HepG2 (cell line): Measurements from ENCODE around the gene SLC24A4. TPM values are rescaled to one million over a fixed set of nuclear protein-coding genes. Genes with fewer than 3 reads are reported as not detected.
A peak's percentile ranks its signal among the peaks of the same experiment; 100 is the strongest.

Source experiments
- ATAC-seq: fragments of 200-7000 bp; cut with Tn5 transposase; 3 replicates; pipeline ENCODE4 v1.9.1; 2020; ENCODE audit warnings: mild to moderate bottlenecking, moderate library complexity
- BruUV-seq: library from RNA; stranded (reverse); fragments of 400-500 nt; replicated peaks from 2 replicates; lab custom pipeline; 2021; lab: Mats Ljungman, UMichigan
- CTCF ChIA-PET: fragments of 300-600 bp; formaldehyde crosslinking; extraction: SDS; loops from one replicate; lab custom pipeline; 2021; ENCODE audit warnings: low total read pairs, inconsistent platforms, low intra/inter-chr PET ratio; lab: Yijun Ruan, JAX
- POLR2A ChIA-PET: fragments of 350-600 bp; sonication (Branson Sonifier 250); formaldehyde crosslinking; loops from one replicate; lab custom pipeline; 2020; ENCODE audit warnings: antibody characterized with exemption, inconsistent platforms; lab: Yijun Ruan, JAX
- DNase-seq: peaks from one replicate; pipeline ENCODE4 v3.0.0-alpha.2; 2015; ENCODE audit warnings: low spot score
- FAIRE-seq: peaks from 3 replicates; lab custom pipeline; 2011; peaks lifted over from hg19 to GRCh38; lab: Jason Lieb, UNC
- H2AFZ ChIP-seq: one replicate; pipeline ENCODE4 v1.6.1; 2011; ENCODE audit warnings: low read length, inconsistent platforms
- H3K27ac ChIP-seq: fragments of 300-600 bp; 3 replicates; pipeline ENCODE4 v1.8.0; 2011; ENCODE audit warnings: mixed run types, mild to moderate bottlenecking, mixed read lengths, low read length, inconsistent platforms; ENCODE audit not compliant: insufficient read depth; ENCODE audit errors: extremely low read length
- H3K27me3 ChIP-seq, 2 experiments: fragments of 200-600 bp in 1 of 2; 2 replicates in 1 of 2; 3 replicates in 1 of 2; pipeline versions ENCODE4 v1.6.0 to v1.8.0; 2011; ENCODE audit warnings: low read length in 2 of 2, mild to moderate bottlenecking in 2 of 2, moderate library complexity in 2 of 2, inconsistent platforms in 1 of 2; ENCODE audit not compliant: insufficient read depth in 2 of 2, control insufficient read depth in 1 of 2
- H3K36me3 ChIP-seq, 2 experiments: fragments of 200-600 bp in 1 of 2; replicated peaks in 1 of 2; 2 replicates in 1 of 2; 3 replicates in 1 of 2; pipeline versions ENCODE4 v1.5.1 to v1.8.0; 2011; ENCODE audit warnings: low read length in 2 of 2, inconsistent platforms in 1 of 2; ENCODE audit not compliant: insufficient read depth in 2 of 2, control insufficient read depth in 1 of 2
- H3K4me1 ChIP-seq: 2 replicates; pipeline ENCODE4 v1.5.1; 2012; ENCODE audit warnings: low read length, inconsistent platforms; ENCODE audit not compliant: insufficient read depth
- H3K4me2 ChIP-seq: 2 replicates; pipeline ENCODE4 v1.6.0; 2011; ENCODE audit warnings: low read depth, low read length, inconsistent platforms
- H3K4me3 ChIP-seq, 3 experiments: fragments of 200-600 bp in 1 of 3; sonication (generic), shearing (Covaris generic) in 1 of 3; replicated peaks in 1 of 3; 2 replicates each; pipeline ENCODE4 v1.5.1; 2011 to 2016; ENCODE audit warnings: low read length in 3 of 3, inconsistent platforms in 2 of 3, low read depth in 2 of 3, mild to moderate bottlenecking in 2 of 3, control low read depth in 1 of 3, mixed read lengths in 1 of 3; ENCODE audit not compliant: insufficient read depth in 1 of 3
- H3K79me2 ChIP-seq: one replicate; pipeline ENCODE4 v1.6.1; 2011; ENCODE audit warnings: low read length, inconsistent platforms; ENCODE audit not compliant: insufficient read depth
- H3K9ac ChIP-seq: 2 replicates; pipeline ENCODE4 v1.6.0; 2011; ENCODE audit warnings: mild to moderate bottlenecking, low read depth, low read length, inconsistent platforms; ENCODE audit not compliant: insufficient read depth
- H3K9me3 ChIP-seq: 2 replicates; pipeline ENCODE4 v1.5.1; 2012; ENCODE audit warnings: mild to moderate bottlenecking, low read length
- H4K20me1 ChIP-seq: 2 replicates; pipeline ENCODE4 v1.6.0; 2011; ENCODE audit warnings: inconsistent platforms, mild to moderate bottlenecking, low read length, moderate library complexity; ENCODE audit not compliant: insufficient read depth
- ISX ChIP-seq: sonication (generic); formaldehyde crosslinking; conservative IDR thresholded peaks from 2 replicates; pipeline ENCODE4 v1.5.0; 2020; ENCODE audit warnings: missing genetic modification reagents
- SRF ChIP-seq: IDR thresholded peaks from 2 replicates; pipeline ENCODE4 v1.6.1; 2011; ENCODE audit warnings: mild to moderate bottlenecking, low read depth, low read length, moderate library complexity
- WGBS: methylation state at CpG from one replicate; pipeline ENCODE4 v1.1.6; 2017; ENCODE audit warnings: low lambda C conversion rate; 5-methylcytosine and 5-hydroxymethylcytosine counted together
- in situ Hi-C: cut with HindIII; loops from 2 replicates; pipeline ENCODE4 v1.10.0; 2017; ENCODE audit warnings: low pct_unique_long_range_greater_than_20kb; ENCODE audit not compliant: extremely low pct_ligation_motif_present
- intact Hi-C: fragments of 100-400 bp; cut with micrococcal nuclease; formaldehyde crosslinking; loops from one replicate; pipeline ENCODE4 v1.10.0; 2022; ENCODE audit not compliant: unreplicated experiment
- polyA plus RNA-seq, 8 experiments: library from polyadenylated mRNA; depleted of rRNA in 3 of 8; stranded (reverse) in 7 of 8; unstranded in 1 of 8; fragments of >200 nt; fragmentation: Illumina TruSeq in 4 of 8; extraction: Trizol in 4 of 8; gene quantifications; 2 replicates each; pipeline versions ENCODE4 v1.2.1 to v1.2.3, GENCODE V29; 2011 to 2016; ENCODE audit warnings: low read depth in 4 of 8, missing spikeins in 1 of 8, mixed read lengths in 1 of 8; ENCODE audit not compliant: insufficient read depth in 1 of 8
- total RNA-seq, 5 experiments: library from RNA; depleted of rRNA; stranded (reverse); fragments of >200 nt; fragmentation: Illumina TruSeq; extraction: Trizol; gene quantifications; 2 replicates each; pipeline ENCODE4 v1.2.3, GENCODE V29; 2016; ENCODE audit warnings: low read depth in 1 of 5
- TF ChIP-seq, protein P1 (sequence below): IDR thresholded peaks from 2 replicates; pipeline ENCODE4 v1.6.1; 2016; ENCODE audit warnings: control low read depth
- TF ChIP-seq, protein P2 (sequence below): sonication (generic); IDR thresholded peaks from 2 replicates; pipeline ENCODE4 v1.6.1; 2016; ENCODE audit warnings: low read depth, borderline replicate concordance

Gene SLC24A4
- total and polyA plus RNA-seq, 2 of the 13 experiments (the other 11 are each of a cell fraction or from before 2014, with no cell fraction given), result not detected

DNA sequence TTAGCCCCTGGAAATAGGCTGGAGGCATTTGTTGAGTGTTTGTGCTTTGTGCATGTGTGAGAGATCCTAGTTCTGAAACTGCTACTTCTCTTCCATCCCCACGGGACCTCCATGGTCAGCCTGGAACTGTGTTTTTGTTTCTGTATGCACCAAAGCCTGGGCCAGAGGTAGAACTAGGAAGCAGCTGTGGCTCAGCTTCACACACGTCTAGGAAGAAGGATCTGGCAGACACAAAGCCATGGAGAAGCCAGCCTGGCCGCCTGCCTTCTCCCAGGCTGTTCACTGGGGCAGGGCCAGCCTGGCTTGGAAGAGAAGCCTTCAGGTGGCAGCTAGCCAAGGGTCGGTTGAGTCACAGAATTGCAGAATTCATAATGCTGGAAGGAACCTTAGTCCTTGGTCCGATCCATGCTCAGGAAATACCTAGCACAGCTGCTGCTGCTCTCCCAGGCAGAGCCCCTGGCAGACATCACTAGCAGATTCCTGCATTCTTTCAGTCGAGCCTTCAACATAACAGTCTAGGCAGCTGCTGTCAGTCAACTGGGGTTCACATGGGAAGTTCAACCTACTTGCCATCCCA is 217.6 kb downstream of the SLC24A4 start:
- Histone ChIP-seq H2AFZ (no peak overlapping the region), H3K4me2 (peak overlapping the region; percentile 42; the same call in 1 of the 2 replicates), H3K27ac (peak overlapping the region; percentile 47), H3K9me3 (no peaks in the 10 kb centered on the region), H3K27me3 (no peaks in the 10 kb centered on the region), H3K79me2 (peaks cover 9% of the 10 kb centered on the region), H3K4me1 (peaks cover 30% of the 10 kb centered on the region), H3K9ac (0 out of 2 replicates have a peak overlapping the region, but pooled peaks have one; percentile 30), H3K4me3 (peak overlapping the region in 1 of 3 experiments; percentile 29; a peak in 1 of 6 replicates), H4K20me1 (no peaks in the 10 kb centered on the region), H3K36me3 (no peaks in the 10 kb centered on the region)
- 85% methylated on average over 3 of the region's 6 CpGs for WGBS
- DNase-seq, result no peak
- ChIA-PET CTCF (no interaction called here), POLR2A (no interaction called here)
- FAIRE-seq, result no peak
- peak; percentile 29 for ATAC-seq
- in situ Hi-C loops, result no loop called here
- intact Hi-C loops, result no loop called here
- TF ChIP-seq SRF, result 0 out of 2 replicates have a peak, but pooled peaks have one; percentile 30
- TF ChIP-seq ISX (CRISPR knock-in tag), result no peak
- TF ChIP-seq, protein P1, sequence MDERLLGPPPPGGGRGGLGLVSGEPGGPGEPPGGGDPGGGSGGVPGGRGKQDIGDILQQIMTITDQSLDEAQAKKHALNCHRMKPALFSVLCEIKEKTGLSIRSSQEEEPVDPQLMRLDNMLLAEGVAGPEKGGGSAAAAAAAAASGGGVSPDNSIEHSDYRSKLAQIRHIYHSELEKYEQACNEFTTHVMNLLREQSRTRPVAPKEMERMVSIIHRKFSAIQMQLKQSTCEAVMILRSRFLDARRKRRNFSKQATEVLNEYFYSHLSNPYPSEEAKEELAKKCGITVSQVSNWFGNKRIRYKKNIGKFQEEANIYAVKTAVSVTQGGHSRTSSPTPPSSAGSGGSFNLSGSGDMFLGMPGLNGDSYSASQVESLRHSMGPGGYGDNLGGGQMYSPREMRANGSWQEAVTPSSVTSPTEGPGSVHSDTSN, result peak; percentile 51; the same call in 1 of the 2 replicates
- TF ChIP-seq, protein P2, sequence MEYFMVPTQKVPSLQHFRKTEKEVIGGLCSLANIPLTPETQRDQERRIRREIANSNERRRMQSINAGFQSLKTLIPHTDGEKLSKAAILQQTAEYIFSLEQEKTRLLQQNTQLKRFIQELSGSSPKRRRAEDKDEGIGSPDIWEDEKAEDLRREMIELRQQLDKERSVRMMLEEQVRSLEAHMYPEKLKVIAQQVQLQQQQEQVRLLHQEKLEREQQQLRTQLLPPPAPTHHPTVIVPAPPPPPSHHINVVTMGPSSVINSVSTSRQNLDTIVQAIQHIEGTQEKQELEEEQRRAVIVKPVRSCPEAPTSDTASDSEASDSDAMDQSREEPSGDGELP, result peak; percentile 17; the same call in 1 of the 2 replicates
- BruUV-seq, result no TSS peak
